GM18867 (cell line): Measurements from ENCODE around the gene MUC4.
"Not testable (repeated sequence)": the region's sequence is repeated elsewhere in the genome, so short reads cannot be mapped to it uniquely, and the experiment has no call there.

Experiments
- ATAC-seq: cut with Tn5 transposase; IDR thresholded peaks from one replicate; pipeline ENCODE4 v1.9.1; 2021; ENCODE audit warnings: mild to moderate bottlenecking, moderate library complexity; ENCODE audit not compliant: unreplicated experiment

MUC4 gene

DNA sequence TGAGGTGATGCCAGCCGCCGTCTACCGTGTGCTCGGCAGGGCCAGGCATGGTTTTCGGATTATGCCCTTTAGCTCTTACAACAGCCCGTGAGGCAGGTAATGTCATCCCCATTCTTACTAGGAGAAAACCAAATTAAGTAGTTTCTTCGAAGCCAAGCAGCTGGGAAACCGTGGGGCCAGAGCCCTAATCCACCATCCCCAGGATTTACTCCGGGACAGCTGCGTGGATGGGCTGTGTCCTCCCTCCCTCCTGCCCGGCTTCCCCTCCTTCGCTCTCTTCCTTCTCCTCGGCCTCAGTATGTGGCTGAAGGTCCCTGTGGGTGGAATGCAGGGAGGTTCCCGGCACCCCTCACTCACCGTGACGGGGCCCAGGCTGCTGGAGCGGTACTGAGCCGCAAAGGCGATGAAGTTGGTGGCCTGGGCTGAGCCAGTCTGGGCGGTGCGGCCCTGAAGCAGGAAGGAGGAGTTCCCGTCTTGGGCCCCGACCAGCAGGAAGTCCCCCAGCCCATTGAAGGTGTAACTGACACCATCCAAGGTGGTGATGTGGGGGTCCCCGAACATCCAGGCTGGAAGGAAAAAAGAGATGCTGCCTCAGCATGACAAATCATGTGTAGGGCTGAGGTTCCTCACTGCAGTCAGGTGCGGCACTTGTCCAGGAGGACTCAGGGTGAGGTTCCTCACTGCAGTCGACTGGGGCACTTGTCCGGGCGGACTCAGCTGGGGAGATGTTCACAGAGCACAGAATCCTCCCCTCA lies 48.5 kb downstream of the MUC4 start:
- no peak for ATAC-seq

DNA sequence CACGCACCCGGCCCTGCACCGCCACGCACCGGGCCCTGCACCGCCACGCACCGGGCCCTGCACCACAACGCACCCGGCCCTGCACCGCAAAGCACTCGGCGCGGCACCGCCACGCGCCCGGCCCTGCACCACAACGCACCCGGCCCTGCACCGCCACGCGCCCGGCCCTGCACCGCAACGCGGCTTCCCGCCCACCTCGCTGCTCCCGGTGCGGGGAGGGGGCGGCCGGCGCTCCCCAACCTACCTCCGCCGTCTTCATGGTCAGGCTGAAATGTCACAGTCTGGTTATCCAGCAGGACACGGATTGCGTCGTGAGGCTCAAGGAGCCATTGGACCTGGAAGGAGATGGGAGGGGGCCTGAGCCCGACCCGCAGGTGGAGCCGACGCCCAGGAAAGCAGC lies 49.1 kb downstream of the MUC4 start:
- no peak for ATAC-seq

DNA sequence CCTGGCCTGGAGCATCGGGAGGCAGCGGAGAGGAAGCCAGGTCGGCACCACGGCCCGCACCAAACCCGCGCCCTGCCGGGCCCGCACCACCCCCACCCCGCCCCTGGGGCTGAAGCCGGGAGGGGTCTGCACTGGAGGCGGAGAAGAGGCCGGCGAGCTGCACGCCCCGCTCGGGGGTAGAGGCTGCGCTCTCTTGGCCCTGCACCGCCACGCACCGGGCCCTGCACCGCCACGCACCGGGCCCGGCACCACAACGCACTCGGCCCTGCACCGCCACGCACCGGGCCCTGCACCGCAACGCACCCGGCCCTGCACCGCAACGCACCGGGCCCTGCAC lies 49.5 kb downstream of the MUC4 start:
- ATAC-seq: no peak

DNA sequence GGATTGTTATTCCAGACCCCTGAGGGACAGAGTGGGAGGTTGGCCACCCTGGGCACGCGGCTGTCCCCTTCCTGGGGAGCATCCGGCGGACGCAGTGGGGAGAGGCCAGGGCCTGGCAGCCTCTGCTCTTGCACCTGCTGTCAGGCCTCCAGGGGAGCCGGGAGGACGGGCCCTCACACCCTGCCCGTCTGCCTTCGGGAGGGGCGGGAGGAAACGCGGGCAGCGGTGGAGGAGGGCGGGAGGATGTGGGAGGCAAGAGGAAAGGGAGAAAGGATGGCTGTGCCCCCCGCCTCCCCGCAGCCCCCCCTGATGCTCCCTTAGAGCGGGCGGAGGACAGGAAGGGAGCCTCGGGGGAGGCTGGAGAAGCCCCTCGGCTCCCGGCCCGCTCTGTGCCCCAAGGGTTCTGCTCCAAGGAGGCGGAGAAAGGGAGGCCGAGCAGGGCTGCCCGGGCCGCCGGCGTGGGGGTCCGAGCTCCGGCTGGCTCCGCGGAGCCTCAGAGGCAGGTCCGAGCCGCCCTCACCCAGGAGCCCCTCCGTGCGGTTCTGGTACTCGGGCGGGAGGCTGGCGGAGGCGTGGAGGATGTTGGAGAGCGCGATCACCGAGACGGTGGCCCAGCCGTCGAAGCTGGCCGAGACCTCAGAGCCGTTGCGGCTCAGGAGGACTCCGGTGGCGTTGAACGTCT lies 50.0 kb downstream of the MUC4 start:
- no peak for ATAC-seq

DNA sequence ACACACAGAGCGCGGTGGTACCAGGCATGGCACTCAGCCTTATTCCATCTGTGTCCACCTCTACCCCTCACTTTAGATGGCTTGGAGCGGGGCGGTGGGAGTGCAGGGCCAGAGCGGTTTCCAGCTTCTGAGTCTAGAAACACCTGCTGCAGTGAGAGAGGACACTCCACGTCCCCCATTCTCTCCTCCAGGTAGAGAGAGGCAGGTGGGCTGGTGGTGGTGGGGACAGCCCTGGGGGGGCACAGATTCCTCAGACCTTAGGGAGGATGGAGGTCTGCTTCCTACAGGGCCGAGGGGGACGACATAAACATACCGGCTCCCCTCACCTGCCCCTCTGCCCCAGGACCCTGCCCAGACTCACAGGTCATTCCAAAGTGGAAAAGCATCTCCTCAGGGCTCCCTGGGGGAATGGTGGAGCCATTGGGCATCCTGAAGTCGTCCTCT lies 50.6 kb downstream of the MUC4 start:
- ATAC-seq: no peak

DNA sequence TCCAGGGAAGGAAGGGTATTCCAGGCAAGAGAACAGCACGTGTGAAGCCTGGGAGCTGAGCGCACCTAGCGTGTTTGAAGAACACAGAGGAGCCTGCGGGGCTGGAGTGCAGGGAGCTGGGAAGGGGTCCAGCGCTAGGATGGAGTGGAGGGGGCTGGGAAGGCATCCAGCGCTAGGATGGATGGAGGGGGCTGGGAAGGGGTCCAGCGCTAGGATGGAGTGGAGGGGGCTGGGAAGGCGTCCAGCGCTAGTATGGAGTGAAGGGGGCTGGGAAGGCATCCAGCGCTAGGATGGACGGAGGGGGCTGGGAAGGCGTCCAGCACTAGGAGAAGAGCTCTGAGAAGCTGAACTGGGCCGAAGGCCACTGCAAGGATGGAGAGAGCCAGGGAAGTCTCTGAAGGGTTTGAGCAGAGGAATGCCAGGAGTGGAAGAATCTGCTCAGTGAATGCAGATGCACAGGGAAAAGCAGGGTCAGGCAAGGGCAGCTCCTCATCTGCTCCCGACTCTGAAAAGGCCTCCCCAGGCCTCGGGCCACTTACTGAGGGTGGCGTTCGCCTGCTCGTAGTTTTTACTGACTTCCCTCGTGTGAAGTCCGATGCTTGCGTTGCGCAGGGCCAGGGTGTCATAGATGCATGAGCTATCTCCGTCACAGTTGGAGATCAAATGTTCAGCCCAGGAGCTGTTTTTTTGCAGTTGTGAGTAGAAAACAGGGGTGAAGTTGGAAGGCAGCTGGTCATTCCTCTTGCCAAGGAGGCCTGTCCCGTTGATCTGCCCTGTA lies 51.2 kb downstream of the MUC4 start:
- no peak for ATAC-seq

DNA sequence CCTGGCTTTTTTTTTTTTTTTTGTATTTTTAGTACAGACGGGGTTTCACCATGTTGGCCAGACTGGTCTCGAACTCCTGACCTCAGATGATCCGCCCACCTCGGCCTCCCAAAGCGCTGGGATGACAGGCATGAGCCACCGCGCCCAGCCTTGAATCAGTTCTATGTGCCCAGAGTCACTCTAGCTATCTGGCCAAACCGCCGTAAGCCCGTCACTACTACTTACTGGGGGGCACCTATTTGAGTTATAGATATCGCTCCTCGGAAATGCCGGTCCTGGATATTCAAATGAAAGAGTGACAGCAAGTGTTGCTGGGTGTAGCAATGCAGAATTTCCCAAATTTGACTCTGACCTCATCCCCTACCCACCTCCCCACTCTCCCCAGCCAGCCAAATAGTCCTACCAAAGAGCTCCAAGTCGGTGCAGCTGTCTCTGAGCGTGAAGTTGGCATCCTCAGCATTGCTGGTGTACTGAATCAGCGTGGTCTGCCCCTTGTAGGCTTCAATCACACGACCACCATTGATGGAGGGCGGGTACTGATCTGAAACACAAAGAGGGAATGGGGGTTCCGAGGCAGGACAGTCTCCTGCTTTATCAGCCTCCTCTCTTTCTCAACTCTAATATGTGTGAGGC lies 52.9 kb downstream of the MUC4 start:
- ATAC-seq: no peak

DNA sequence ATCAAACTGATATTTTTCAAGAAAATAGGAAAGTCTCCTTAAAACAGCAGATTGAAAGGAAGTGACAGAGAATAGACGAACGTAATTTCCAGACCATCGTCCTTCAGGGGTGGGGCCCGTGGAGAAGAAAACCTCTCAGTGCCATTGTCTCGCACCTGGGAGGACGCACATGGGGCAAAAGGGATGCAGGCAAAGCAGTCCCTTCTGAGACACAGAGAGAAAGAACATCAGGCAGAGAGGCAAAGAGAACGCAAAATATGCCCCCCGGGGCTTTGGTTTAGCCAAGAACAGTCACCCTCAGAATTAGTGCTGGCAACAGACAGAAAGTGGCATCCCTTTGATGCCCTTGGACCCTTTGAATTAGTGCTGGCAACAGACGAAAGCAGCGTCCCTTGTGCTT lies 53.9 kb downstream of the MUC4 start:
- ATAC-seq: no peak

DNA sequence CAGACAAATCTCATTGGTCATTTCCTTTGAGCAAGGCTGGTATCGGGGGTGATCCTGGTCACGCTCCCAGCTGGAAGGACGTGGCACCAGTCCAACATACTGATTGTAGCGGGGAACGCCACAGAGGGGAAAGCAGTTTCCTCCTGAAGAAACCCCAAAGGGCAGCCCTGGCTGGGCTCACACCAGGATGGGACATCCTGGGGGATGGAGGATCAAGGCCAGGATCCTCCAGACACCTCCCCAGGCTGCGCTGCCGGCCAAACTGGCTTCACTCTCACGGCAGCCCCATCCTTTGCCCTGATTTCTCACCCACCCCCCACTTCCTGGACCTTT lies 54.3 kb downstream of the MUC4 start:
- no peak for ATAC-seq

DNA sequence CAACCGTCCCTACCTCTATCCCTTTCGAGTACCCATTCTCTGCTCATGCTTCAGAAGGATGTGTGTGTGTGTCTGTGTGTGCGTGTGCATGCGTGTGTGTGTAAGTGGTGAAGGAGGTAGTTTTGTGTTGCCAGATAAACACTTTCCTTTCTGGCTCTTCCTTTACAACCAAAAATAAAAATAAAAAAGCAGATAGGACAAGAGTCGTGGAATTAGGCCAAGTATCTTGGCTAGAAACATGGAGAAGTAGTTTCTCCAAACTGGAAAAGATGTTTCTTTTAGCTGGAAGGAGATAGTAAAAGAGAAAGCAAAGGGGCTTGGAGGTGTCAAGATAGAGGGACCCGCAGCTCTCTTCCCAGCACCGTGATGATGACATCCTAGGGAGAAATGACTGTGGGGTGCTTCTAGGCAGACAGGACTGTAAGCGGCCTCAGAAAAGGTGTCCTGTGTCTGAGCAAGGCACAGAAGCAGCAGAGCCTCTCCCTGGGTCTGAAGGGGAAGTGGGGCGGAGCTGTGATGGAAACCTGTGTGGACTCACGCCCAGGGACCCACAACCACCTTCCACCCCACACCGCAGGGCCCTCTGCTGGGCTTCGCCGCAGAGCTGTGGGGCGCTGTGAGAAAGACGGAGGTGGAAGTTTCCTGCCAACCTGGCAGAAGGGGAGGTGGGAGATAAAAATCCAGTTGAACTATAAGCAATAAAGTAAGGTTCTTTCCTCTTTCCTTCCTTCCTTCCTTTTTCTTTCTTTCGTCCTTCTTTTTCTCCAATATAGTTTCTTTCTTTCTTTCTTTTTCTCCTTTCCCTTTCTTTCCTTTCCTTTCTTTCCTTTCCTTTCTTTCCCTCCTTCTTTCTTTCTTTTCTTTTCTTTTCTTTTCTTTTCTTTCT lies 55.7 kb downstream of the MUC4 start:
- ATAC-seq: no peak

DNA sequence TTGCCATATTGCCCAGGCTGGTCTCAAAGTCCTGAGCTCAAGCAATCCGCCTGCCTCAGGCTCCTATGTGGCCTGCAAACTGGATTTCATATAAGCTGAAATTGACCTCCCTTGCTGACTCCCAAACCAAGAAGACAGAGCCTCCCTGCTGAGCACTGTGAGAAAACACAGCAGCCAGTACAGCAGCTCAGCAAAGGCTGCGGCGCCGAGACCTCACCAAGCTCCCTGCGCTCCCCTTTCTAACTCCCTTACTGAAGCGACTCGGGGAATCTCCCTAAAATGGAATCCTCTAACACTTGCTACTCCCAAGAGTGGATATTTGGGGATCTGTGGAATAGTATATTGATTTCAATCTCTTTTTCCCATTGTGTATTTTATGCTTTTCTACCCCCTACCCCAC lies 56.3 kb downstream of the MUC4 start:
- no peak for ATAC-seq

DNA sequence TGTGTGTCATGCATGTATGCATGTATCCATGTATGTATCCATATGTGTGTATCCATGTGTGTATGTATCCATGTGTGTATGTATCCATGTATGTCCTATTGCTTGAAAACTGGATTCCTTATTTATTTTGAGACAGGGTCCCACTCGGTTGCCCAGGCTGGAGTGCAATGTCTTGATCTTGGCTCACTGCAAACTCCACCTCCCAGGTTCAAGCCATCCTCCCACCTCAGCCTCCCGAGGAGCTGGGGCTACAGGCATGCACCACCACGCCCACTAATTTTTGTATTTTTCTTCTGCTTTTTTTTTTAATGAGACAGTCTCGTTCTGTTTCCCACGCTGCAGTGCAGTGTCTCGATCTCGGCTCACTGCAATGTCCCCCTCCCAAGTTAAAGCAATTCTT lies 56.8 kb downstream of the MUC4 start:
- ATAC-seq: no peak

DNA sequence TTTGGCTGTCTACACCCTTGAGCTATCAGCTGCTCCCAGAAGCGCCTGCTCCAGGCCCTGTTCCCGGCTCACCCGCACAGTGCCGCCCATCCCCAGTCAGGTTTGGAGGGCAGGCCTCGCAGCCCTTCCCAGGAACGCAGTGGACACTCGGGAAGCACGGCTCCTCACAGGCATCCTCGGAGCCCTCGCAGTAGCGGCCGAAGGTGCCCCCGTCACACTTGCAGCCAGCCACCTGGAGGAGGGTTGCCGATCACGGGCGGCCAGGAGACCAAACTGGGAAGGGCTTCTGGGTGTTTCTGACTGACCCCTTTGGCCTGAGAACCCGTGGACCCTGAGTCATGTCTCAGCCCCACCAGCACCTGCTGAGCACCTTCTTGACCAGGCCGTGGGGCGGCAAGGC lies 57.6 kb downstream of the MUC4 start:
- no peak for ATAC-seq

DNA sequence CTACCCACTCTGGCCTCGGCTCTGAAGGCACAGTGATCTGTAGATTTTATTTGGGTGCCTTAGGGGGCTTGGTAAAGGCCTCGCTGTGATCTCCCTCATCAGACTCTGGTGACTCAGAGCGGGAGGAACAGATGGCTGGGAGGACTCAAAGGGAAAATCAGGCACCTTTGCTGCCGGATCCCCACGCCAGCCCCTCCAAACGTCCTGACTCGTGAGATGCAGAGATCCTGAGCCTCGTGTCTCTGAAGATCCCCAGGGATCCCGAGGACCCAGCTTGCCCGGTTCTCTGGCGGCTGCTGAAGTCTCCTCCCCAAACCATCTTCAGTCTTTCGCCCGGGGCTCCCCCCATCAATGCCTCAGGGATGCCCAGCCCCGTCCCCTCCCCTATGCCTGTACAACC lies 58.1 kb downstream of the MUC4 start:
- ATAC-seq: no peak

DNA sequence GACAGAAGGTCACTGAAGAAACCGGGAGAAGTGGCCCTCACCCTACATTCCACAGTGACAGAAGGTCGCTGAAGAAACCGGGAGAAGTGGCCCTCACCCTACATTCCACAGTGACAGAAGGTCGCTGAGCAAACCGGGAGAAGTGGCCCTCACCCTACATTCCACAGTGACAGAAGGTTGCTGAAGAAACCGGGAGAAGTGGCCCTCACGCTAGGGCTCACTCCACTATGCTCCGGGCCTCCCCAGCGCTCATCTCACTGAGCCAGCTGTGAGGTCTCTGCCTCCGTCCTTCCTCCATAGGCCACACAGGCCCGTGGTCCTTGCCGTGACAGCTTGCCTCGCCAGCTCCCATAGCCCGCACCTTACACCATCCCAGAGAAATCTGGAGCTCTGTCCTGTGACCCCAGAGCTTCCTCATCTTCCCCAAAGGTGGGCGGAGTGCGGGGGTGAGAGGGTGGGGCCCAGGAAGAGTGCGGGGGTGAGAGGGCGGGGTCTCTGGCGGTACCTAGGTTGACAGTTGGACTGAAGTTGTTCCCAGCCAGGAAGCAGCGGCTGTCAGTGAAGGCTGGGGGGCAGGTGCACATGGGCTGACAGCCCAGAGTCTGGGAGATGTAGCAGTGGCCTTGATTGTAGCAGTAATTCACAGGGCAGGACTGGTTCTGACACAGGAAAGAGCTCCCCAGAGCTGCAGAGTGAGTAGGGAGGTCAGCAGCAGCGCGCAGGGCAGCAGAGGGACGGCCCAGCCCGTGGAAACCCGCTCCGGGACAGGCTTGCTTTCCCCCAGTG lies 59.0 kb downstream of the MUC4 start:
- ATAC-seq: no peak

DNA sequence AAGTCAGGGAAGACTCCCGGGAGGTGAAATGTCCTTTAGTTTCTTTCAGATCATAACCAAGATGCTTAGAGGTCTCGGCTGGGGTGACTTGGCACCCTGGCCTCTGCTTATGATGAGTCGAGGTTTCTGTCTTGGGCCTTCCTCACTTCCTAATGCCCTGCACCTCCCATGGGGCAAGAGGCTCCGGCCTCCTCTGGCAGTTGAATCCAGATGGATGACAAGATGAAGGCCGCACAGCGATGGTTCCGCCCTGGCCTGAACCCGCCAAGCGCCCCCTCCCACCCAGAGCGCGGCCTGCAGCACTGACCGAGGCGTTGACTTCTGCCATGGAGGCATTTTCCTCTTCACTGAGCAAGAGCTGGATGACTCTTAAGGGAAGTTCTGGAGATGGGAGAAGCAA lies 59.7 kb downstream of the MUC4 start:
- no peak for ATAC-seq

DNA sequence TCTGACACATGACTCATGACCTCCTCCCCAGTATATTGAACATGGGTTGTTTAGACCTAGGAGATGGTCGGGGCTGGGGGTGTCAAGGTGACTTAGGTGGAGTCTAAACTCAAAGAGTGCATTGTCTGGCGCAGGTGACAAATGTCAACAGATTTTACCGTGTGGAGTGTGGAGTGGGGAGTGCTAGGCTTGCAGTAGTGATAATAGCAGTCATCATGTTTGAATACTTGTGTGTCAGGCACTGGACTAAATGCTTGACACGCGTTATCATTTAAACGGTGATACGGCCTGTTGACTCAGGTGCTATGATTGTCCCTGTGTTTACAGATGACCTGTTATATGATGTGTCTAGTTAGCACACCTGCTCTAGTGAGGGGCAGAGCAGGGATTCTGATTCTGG lies 60.2 kb downstream of the MUC4 start:
- no peak for ATAC-seq

DNA sequence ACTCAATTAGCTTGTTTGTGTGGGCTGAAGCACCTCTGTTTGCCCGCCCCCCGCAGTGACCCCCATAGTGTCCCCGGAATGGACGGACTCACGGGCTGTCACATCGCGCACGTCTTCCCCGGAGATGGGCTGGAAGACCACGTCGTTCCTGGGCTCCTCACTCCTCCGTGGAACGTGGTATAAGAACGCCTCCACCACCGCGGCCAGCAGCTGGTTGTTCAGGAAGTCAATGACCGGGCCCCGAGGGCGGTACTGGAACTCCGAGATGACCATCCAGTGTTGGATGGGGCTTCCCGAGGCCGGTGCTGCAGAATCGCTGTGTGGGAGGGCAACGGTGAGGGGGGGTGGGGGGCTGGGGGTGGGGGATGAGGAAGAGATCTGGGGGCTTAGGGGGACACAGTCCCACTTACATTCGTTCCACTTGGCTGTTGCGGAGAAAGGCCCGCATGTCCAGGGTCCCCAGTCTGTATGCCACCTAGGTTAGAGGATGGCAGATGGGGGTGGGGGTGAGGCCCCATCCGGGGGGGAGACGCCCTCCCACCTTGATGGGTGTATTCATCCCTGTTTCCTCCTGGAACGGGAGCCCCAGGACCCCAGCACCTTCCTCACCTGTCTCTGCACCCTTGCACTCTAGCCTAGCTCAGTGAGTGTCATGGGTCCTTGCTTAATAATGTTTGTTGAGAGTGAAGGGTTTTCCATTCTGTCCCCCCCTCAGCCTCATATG lies 60.8 kb downstream of the MUC4 start:
- no peak for ATAC-seq

DNA sequence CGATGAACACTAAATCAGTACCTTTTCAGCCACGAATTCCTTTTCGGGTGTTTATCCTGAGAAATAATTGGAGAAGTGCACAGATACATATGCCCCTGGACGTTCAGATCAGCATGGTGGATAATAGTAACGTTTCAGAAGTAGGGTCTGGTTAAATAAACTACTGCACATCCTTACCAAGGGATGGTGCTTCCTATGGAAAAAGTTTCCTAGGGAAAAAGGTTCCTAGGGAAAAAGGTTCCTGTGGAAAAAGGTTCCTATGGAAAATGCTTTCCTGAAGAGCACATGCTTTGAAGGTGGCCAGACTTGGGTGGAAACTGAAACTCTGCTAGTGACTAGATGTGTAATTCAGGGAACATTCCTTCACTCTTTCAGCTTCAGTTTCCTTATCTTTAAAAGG lies 62.6 kb downstream of the MUC4 start:
- ATAC-seq: not testable (repeated sequence)
